ENCODE results near the gene KCNAB2. TPM values are rescaled to one million over a fixed set of nuclear protein-coding genes. Genes with fewer than 3 reads are reported as not detected.

KCNAB2 gene
- total RNA-seq, 2 donors from 2014 or later = 4.7 to 6.4 TPM

- intact Hi-C loops (cut with DNase I) = no loop called here
- Histone ChIP-seq H3K27me3 (no peaks in the 10 kb centered on the region), H3K36me3 (no peaks in the 10 kb centered on the region), H3K4me1 (no peaks in the 10 kb centered on the region), H3K27ac (no peak overlapping the region), H3K4me3 (no peak overlapping the region), H3K9ac (ENCODE audit: low read depth in 2 of 2, low read length in 2 of 2) (no peak overlapping the region), H3K9me3 (no peaks in the 10 kb centered on the region)
- no peak for DNase-seq
- TF ChIP-seq CTCF (IDR thresholded peaks at IDR 0.05) = no peak
These were observed 94.7 kb downstream of the KCNAB2 start for GRCh38 chr1:6140413-6140812.

- Histone ChIP-seq H3K27ac (no peak overlapping the region), H3K27me3 (no peaks in the 10 kb centered on the region), H3K9ac (ENCODE audit: low read depth in 2 of 2, low read length in 2 of 2) (no peak overlapping the region), H3K36me3 (no peaks in the 10 kb centered on the region), H3K9me3 (no peaks in the 10 kb centered on the region), H3K4me1 (no peaks in the 10 kb centered on the region), H3K4me3 (no peak overlapping the region)
- no peak for DNase-seq
- intact Hi-C loops (cut with DNase I) = no loop called here
- no peak for TF ChIP-seq CTCF (IDR thresholded peaks at IDR 0.05)
These were observed 95.9 kb downstream of the KCNAB2 start for GRCh38 chr1:6141592-6141991.

DNA sequence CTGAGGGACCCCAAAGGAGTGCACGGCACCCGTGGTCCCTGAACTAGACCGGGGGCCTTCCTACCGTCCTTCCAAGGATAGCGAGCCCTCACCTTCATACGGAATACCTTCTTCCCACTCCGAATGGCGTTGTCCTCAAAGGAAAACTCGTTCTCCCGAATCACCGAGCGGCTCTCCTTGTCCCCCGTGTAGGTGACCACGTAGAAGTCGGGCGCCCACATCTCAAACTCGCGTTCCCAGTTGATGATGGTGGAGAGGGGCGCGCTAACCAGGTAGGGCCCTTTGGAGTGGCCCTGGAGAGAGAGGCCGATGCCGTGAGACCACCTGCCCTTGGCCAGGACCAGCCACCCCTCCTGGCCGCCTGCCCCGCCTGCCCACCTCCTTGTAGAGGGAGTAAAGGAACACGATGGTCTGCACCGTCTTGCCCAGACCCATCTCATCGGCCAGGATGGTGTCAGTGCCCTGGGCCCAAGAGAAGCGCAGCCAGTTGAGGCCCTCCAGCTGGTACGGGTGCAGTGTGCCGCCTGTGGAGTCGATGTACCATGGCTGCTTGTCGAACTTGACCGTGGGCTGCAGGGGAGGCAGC is 96.4 kb downstream of the KCNAB2 start:
- no peak overlapping the region for H3K4me3 ChIP-seq
- no peak for TF ChIP-seq CTCF (IDR thresholded peaks at IDR 0.05)
- no peaks in the 10 kb centered on the region for H3K4me1 ChIP-seq
- no peaks in the 10 kb centered on the region for H3K27me3 ChIP-seq
- intact Hi-C loops (cut with DNase I) = no loop called here
- no peak overlapping the region for H3K9ac ChIP-seq (ENCODE audit: low read depth in 2 of 2, low read length in 2 of 2)
- DNase-seq = no peak
- no peaks in the 10 kb centered on the region for H3K9me3 ChIP-seq
- no peaks in the 10 kb centered on the region for H3K36me3 ChIP-seq
- no peak overlapping the region for H3K27ac ChIP-seq

DNA sequence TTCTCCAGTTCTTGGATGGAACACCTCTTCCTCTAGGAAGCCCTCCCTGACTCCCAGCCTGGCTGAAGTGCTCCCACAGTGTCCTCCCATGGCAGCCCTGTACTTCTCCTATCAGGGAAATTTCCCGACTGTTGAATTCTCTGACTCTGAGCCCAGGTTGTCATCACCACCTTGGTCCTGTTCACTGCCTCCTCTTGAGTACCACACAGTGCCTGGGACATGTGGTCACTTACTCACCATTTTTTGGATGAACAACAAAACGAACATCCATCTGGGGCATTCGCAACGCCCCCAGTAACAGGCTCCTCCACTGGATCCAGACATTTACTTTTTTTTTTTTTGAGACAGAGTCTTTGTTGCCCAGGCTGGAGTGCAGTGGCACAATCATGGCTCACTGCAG is 97.0 kb downstream of the KCNAB2 start:
- TF ChIP-seq CTCF (IDR thresholded peaks at IDR 0.05) = no peak
- Histone ChIP-seq H3K9me3 (no peaks in the 10 kb centered on the region), H3K36me3 (no peaks in the 10 kb centered on the region), H3K27ac (no peak overlapping the region), H3K9ac (ENCODE audit: low read depth in 2 of 2, low read length in 2 of 2) (no peak overlapping the region), H3K4me1 (no peaks in the 10 kb centered on the region), H3K4me3 (no peak overlapping the region), H3K27me3 (no peaks in the 10 kb centered on the region)
- intact Hi-C loops (cut with DNase I) = no loop called here
- no peak for DNase-seq

- H3K4me1 ChIP-seq = no peaks in the 10 kb centered on the region
- H3K36me3 ChIP-seq = no peaks in the 10 kb centered on the region
- H3K27me3 ChIP-seq = no peaks in the 10 kb centered on the region
- TF ChIP-seq CTCF (IDR thresholded peaks at IDR 0.05) = no peak
- H3K9me3 ChIP-seq = no peaks in the 10 kb centered on the region
- DNase-seq = no peak
- intact Hi-C loops (cut with DNase I) = no loop called here
- H3K27ac ChIP-seq = no peak overlapping the region
- H3K4me3 ChIP-seq = no peak overlapping the region
- no peak overlapping the region for H3K9ac ChIP-seq (ENCODE audit: low read depth in 2 of 2, low read length in 2 of 2)
These were observed 97.7 kb downstream of the KCNAB2 start for GRCh38 chr1:6143395-6143794.
